Colonic mucosa (tissue), 4 donors: ENCODE data around the gene SYTL3. TPM values are rescaled to one million over a fixed set of nuclear protein-coding genes. Genes with fewer than 3 reads are reported as not detected.
A peak's percentile ranks its signal among the peaks of the same experiment; 100 is the strongest.

ENCODE experiments used
- DNase-seq: peaks from one replicate; pipeline ENCODE4 v3.0.0-alpha.2; 2020
- H3K27ac ChIP-seq: fragments of 200-600 bp; one replicate; pipeline ENCODE4 v1.8.0; 2021
- H3K27me3 ChIP-seq: fragments of 200-600 bp; one replicate; pipeline ENCODE4 v1.8.0; 2021
- H3K36me3 ChIP-seq: fragments of 200-600 bp; one replicate; pipeline ENCODE4 v1.8.0; 2021
- H3K4me1 ChIP-seq: fragments of 200-600 bp; one replicate; pipeline ENCODE4 v1.8.0; 2021; ENCODE audit warnings: mild to moderate bottlenecking
- H3K4me3 ChIP-seq: fragments of 200-600 bp; one replicate; pipeline ENCODE4 v1.8.0; 2021
- H3K9ac ChIP-seq, 2 donors: one replicate each; pipeline ENCODE4 v1.7.0; 2013; ENCODE audit warnings: control low read depth in 2 of 2, low read depth in 2 of 2, low read length in 2 of 2
- H3K9me3 ChIP-seq: fragments of 200-600 bp; one replicate; pipeline ENCODE4 v1.8.0; 2021
- CTCF ChIP-seq: fragments of 200-600 bp; IDR thresholded peaks from one replicate; pipeline ENCODE4 v1.8.0; 2022; ENCODE audit warnings: antibody characterized with exemption, mild to moderate bottlenecking
- intact Hi-C: fragments of 100-400 bp; cut with DNase I; formaldehyde crosslinking; loops from one replicate; pipeline ENCODE4 v1.14.1; 2022
- total RNA-seq, 2 donors: library from RNA; stranded (reverse); fragmentation: NEBNext Ultra II Directional in 1 of 2; extraction: Animal tissue kit (Norgen Biotek cat#: 25700) in 1 of 2; gene quantifications; one replicate each; pipeline ENCODE4 v1.2.1, GENCODE V29; 2021
- donor health status: healthy.
- donor health status: DM: no; HTN: no; CAD: no.
- donor health status: DM: no; HTN: no; CAD: no.

Gene SYTL3
- total RNA-seq, 2 donors from 2014 or later: 1.1 to 3.1 TPM

GRCh38 chr6:158805698-158806377, 156.0 kb downstream of the SYTL3 start:
- H3K4me1 ChIP-seq: peaks cover 22% of the 10 kb centered on the region
- intact Hi-C loops: no loop called here
- no peaks in the 10 kb centered on the region for H3K9me3 ChIP-seq
- DNase-seq: no peak
- no peak overlapping the region for H3K4me3 ChIP-seq
- H3K36me3 ChIP-seq: no peaks in the 10 kb centered on the region
- H3K27ac ChIP-seq: no peak overlapping the region
- H3K27me3 ChIP-seq: no peaks in the 10 kb centered on the region
- no peak overlapping the region for H3K9ac ChIP-seq
- TF ChIP-seq CTCF: no peak

- Histone ChIP-seq H3K27ac (no peak overlapping the region), H3K4me1 (peaks cover 15% of the 10 kb centered on the region), H3K9me3 (no peaks in the 10 kb centered on the region), H3K4me3 (no peak overlapping the region), H3K27me3 (no peaks in the 10 kb centered on the region), H3K36me3 (no peaks in the 10 kb centered on the region), H3K9ac (no peak overlapping the region)
- intact Hi-C loops: no loop called here
- DNase-seq: no peak
- no peak for TF ChIP-seq CTCF
These were observed 157.9 kb downstream of the SYTL3 start for GRCh38 chr6:158807515-158808441.

GRCh38 chr6:158808442-158808833, 158.6 kb downstream of the SYTL3 start:
- Histone ChIP-seq H3K36me3 (no peaks in the 10 kb centered on the region), H3K4me1 (peaks cover 20% of the 10 kb centered on the region), H3K9ac (peak overlapping the region in 1 of 2 donors; percentile 64), H3K27ac (no peak overlapping the region), H3K9me3 (no peaks in the 10 kb centered on the region), H3K27me3 (no peaks in the 10 kb centered on the region), H3K4me3 (no peak overlapping the region)
- intact Hi-C loops: no loop called here
- DNase-seq: no peak
- TF ChIP-seq CTCF: no peak

GRCh38 chr6:158808941-158809678, 159.3 kb downstream of the SYTL3 start:
- H3K4me1 ChIP-seq: peaks cover 20% of the 10 kb centered on the region
- no peak for TF ChIP-seq CTCF
- intact Hi-C loops: no loop called here
- no peaks in the 10 kb centered on the region for H3K9me3 ChIP-seq
- H3K9ac ChIP-seq: peak overlapping the region in 1 of 2 donors; percentile 64
- H3K27ac ChIP-seq: no peak overlapping the region
- no peaks in the 10 kb centered on the region for H3K36me3 ChIP-seq
- no peaks in the 10 kb centered on the region for H3K27me3 ChIP-seq
- DNase-seq: no peak
- H3K4me3 ChIP-seq: no peak overlapping the region
